ENCODE results near the gene COL4A1. TPM values are rescaled to one million over a fixed set of nuclear protein-coding genes. Genes with fewer than 3 reads are reported as not detected.

COL4A1 gene
- total RNA-seq, 1 donor from 2014 or later, result 105 TPM

DNA sequence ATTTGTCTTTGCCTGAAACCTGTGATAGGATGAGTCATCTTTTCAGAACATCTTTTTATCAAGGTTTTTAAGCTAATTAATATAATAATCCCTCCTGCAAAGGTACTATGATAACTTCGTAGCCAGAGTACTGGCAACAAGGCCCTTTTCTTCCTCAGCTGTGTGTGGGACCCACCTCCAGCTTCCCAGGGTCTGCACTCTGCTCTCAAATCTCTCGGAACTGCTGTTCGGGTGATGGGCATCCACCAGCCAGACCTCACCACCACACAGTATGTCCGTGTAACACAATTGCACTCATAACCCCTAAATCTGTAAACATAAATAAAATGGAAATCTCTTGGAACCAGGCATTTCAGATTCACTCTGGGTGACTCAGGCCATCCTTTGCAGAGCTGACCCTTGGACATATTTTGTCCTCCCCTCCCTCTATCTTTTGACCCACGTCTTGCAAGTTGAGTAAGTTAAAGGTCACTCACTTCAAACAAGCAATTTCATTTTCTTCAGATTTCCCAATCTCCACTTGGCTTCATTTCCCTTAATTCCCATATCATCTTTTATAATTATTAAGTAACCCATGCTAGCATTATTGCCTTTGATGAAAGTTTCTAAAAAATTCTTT lies 29.5 kb downstream of the COL4A1 start:
- Mint-ChIP-seq H3K27me3 (ENCODE audit: insufficient read depth, low read depth) (no peaks in the 10 kb centered on the region), H3K4me1 (peaks cover 17% of the 10 kb centered on the region), H3K27ac (no peak overlapping the region)

GRCh38 chr13:110276553-110276950 lies 30.4 kb downstream of the COL4A1 start:
- Mint-ChIP-seq H3K9me3 (peaks cover 8% of the 10 kb centered on the region), H3K27me3 (ENCODE audit: insufficient read depth, low read depth) (no peaks in the 10 kb centered on the region), H3K27ac (no peak overlapping the region), H3K4me3 (no peak overlapping the region), H3K4me1 (peaks cover 17% of the 10 kb centered on the region), H3K36me3 (peaks cover 12% of the 10 kb centered on the region)
- Histone ChIP-seq H3K4me2 (no peak overlapping the region), H3K27ac (no peak overlapping the region), H3K4me3 (no peak overlapping the region), H4K20me1 (ENCODE audit: low read depth) (peaks cover 16% of the 10 kb centered on the region), H3K4me1 (peaks cover 4% of the 10 kb centered on the region), H3F3A (ENCODE audit: low read depth) (no peaks in the 10 kb centered on the region), H3K9ac (no peak overlapping the region), H3K79me2 (ENCODE audit: low read depth) (peaks cover 4% of the 10 kb centered on the region), H3K36me3 (no peaks in the 10 kb centered on the region), H3K27me3 (no peaks in the 10 kb centered on the region), H2AFZ (replicated peaks) (no peak overlapping the region), H3K9me3 (ENCODE audit: low read depth) (no peaks in the 10 kb centered on the region)
- no peak for DNase-seq (ENCODE audit: low spot score)
- TF ChIP-seq EZH2 (IDR thresholded peaks at IDR 0.05) (no peak), EZH2phosphoT487 (IDR thresholded peaks at IDR 0.05) (no peak), CTCF (IDR thresholded peaks at IDR 0.05) (no peak)

More for the DNA sequence above, 29.5 kb downstream of the COL4A1 start:
- Histone ChIP-seq H3F3A (ENCODE audit: low read depth) (no peaks in the 10 kb centered on the region), H3K27me3 (no peaks in the 10 kb centered on the region), H3K9ac (no peak overlapping the region), H2AFZ (replicated peaks) (no peak overlapping the region), H3K4me3 (no peak overlapping the region), H3K36me3 (no peaks in the 10 kb centered on the region), H3K9me3 (ENCODE audit: low read depth) (no peaks in the 10 kb centered on the region), H3K27ac (no peak overlapping the region), H3K79me2 (ENCODE audit: low read depth) (peaks cover 4% of the 10 kb centered on the region), H3K4me1 (peaks cover 4% of the 10 kb centered on the region), H4K20me1 (ENCODE audit: low read depth) (peaks cover 16% of the 10 kb centered on the region), H3K4me2 (no peak overlapping the region)
- no peak for DNase-seq (ENCODE audit: low spot score)
- TF ChIP-seq EZH2 (IDR thresholded peaks at IDR 0.05) (no peak), EZH2phosphoT487 (IDR thresholded peaks at IDR 0.05) (no peak), CTCF (IDR thresholded peaks at IDR 0.05) (no peak)
- no peak overlapping the region for H3K4me3 Mint-ChIP-seq
- peaks cover 9% of the 10 kb centered on the region for H3K36me3 Mint-ChIP-seq
- H3K9me3 Mint-ChIP-seq, result peaks cover 8% of the 10 kb centered on the region

- H3K27me3 Mint-ChIP-seq (ENCODE audit: insufficient read depth, low read depth), result no peaks in the 10 kb centered on the region
- peaks cover 8% of the 10 kb centered on the region for H3K9me3 Mint-ChIP-seq
- TF ChIP-seq CTCF (IDR thresholded peaks at IDR 0.05) (no peak), EZH2phosphoT487 (IDR thresholded peaks at IDR 0.05) (no peak), EZH2 (IDR thresholded peaks at IDR 0.05) (no peak)
- Histone ChIP-seq H3K9me3 (ENCODE audit: low read depth) (no peaks in the 10 kb centered on the region), H3K27me3 (no peaks in the 10 kb centered on the region), H3K79me2 (ENCODE audit: low read depth) (peaks cover 4% of the 10 kb centered on the region), H3K4me2 (no peak overlapping the region), H4K20me1 (ENCODE audit: low read depth) (peaks cover 16% of the 10 kb centered on the region), H3K9ac (no peak overlapping the region), H3F3A (ENCODE audit: low read depth) (no peaks in the 10 kb centered on the region), H3K36me3 (no peaks in the 10 kb centered on the region), H3K4me3 (no peak overlapping the region), H3K27ac (no peak overlapping the region), H2AFZ (replicated peaks) (no peak overlapping the region), H3K4me1 (peaks cover 4% of the 10 kb centered on the region)
- no peak overlapping the region for H3K27ac Mint-ChIP-seq
- DNase-seq (ENCODE audit: low spot score), result no peak
- peaks cover 12% of the 10 kb centered on the region for H3K36me3 Mint-ChIP-seq
- H3K4me3 Mint-ChIP-seq, result no peak overlapping the region
- peaks cover 17% of the 10 kb centered on the region for H3K4me1 Mint-ChIP-seq
These were observed 30.9 kb downstream of the COL4A1 start for GRCh38 chr13:110275931-110276552.

All from neural progenitor cell (in vitro differentiated cells).